ENCODE results near the gene GNPDA1. TPM values are rescaled to one million over a fixed set of nuclear protein-coding genes. Genes with fewer than 3 reads are reported as not detected.
"Not testable (repeated sequence)": the region's sequence is repeated elsewhere in the genome, so short reads cannot be mapped to it uniquely, and the experiment has no call there.

The GNPDA1 gene
- total RNA-seq, 4 donors from 2014 or later = 22.3 to 50.0 (median 47.3) TPM

DNA sequence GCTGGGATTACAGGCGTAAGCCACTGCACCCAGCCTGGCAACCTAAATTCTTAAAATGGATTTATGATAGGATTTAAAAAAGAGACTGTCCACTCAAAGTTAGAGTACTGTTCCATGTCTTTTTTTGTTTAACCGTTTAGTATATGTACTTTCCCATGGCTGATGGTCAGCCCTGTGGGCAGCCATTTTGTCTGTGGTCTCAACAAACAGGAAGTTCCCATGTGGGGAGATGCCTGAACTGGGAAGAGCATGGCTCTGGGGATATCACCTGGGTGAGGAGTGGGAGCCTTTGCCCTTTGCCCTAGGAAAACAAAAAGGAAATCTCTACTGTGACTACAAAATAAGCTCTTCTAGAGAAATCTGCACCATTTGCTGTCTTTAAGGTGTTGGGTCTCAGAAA lies 27.5 kb upstream of the GNPDA1 start:
- TF ChIP-seq POLR2A (IDR thresholded peaks at IDR 0.05) = no peak
- TF ChIP-seq, protein P1, sequence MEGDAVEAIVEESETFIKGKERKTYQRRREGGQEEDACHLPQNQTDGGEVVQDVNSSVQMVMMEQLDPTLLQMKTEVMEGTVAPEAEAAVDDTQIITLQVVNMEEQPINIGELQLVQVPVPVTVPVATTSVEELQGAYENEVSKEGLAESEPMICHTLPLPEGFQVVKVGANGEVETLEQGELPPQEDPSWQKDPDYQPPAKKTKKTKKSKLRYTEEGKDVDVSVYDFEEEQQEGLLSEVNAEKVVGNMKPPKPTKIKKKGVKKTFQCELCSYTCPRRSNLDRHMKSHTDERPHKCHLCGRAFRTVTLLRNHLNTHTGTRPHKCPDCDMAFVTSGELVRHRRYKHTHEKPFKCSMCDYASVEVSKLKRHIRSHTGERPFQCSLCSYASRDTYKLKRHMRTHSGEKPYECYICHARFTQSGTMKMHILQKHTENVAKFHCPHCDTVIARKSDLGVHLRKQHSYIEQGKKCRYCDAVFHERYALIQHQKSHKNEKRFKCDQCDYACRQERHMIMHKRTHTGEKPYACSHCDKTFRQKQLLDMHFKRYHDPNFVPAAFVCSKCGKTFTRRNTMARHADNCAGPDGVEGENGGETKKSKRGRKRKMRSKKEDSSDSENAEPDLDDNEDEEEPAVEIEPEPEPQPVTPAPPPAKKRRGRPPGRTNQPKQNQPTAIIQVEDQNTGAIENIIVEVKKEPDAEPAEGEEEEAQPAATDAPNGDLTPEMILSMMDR (IDR thresholded peaks at IDR 0.05 in 4 of 5, conservative IDR thresholded peaks at IDR 0.05 in 1 of 5) = no peak
- Histone ChIP-seq H3K27me3 (no peaks in the 10 kb centered on the region), H3K4me3 (no peak overlapping the region), H3K36me3 (no peaks in the 10 kb centered on the region), H3K9me3 (no peaks in the 10 kb centered on the region), H3K4me1 (no peaks in the 10 kb centered on the region), H3K27ac (no peak overlapping the region)
- in situ Hi-C loops (cut with MboI; ENCODE audit: low sequenced_read_pairs in 4 of 4) (no loop called here), intact Hi-C loops (cut with DNase I; ENCODE audit: low total_unique reads) (no loop called here)
- no peak for DNase-seq
- no peak for ATAC-seq

DNA sequence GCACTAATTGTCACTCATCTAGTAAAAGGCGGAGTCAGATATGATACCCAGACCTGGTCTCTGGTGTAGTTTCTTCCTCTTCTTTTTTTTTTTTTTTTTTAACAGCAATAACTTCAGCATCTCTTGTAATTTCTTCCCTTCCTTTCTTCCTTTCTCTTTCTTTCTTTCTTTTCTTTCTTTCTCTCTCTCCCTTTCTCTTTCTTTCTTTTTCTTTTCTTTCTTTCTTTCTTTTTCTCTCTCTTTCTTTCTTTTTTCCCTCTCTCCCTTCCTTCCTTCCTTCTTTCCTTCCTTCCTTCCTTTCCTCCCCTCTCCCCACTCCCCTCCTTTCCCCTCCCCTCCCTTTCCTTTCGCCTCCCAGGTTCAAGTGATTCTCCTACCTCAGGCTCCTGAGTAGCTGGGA lies 25.9 kb upstream of the GNPDA1 start:
- no peak overlapping the region for H3K4me3 ChIP-seq
- no peak overlapping the region for H3K27ac ChIP-seq
- ATAC-seq (no peak), DNase-seq (no peak)
- no peaks in the 10 kb centered on the region for H3K9me3 ChIP-seq
- no peaks in the 10 kb centered on the region for H3K27me3 ChIP-seq
- no peaks in the 10 kb centered on the region for H3K4me1 ChIP-seq
- H3K36me3 ChIP-seq = no peaks in the 10 kb centered on the region
- no peak for TF ChIP-seq POLR2A (IDR thresholded peaks at IDR 0.05)
- TF ChIP-seq, protein P1 (IDR thresholded peaks at IDR 0.05 in 4 of 5, conservative IDR thresholded peaks at IDR 0.05 in 1 of 5) = no peak
- in situ Hi-C loops (cut with MboI; ENCODE audit: low sequenced_read_pairs in 4 of 4) (no loop called here), intact Hi-C loops (cut with DNase I; ENCODE audit: low total_unique reads) (no loop called here)

DNA sequence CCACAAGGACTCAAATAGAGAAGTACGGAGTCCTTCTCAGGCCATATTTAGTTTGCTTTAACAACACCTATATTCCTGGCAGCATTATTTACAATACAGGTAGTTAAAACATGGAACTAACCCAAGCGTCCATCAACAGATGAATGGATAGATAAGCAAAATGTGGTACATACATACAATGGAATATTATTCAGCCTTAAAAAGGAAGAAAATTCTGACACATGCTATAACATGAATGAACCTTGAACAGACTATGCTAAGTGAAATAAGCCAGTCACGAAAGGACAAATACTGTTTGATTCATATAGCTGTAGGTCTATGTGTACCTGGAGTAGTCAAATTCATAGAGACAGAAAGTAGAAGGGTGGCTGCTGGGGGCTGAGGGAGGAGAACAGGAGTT lies 24.8 kb upstream of the GNPDA1 start:
- H3K9me3 ChIP-seq; H3K4me1 ChIP-seq; H3K27me3 ChIP-seq; H3K4me3 ChIP-seq; ATAC-seq; H3K27ac ChIP-seq; in situ Hi-C loops (cut with MboI; ENCODE audit: low sequenced_read_pairs in 4 of 4); DNase-seq; H3K36me3 ChIP-seq; intact Hi-C loops (cut with DNase I; ENCODE audit: low total_unique reads): not testable (repeated sequence)

DNA sequence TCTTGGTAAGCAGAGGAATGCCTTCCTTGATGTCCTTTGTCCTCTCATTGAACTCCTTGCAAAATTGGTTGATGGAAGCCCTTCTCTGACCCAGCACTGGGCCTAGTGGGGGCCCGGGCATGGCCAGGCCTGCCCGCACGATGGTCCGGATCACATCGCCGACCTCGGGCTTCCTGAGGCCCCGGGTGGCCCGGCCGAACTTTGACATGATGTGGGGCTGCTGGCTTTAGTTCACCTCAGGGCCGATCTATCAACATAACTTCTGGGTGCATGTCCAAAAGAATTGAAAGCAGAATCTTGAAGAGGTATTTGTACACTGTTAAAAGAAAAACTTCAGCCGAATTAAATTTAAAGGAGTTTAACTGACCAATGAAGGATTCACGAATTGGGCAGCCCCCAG lies 24.1 kb upstream of the GNPDA1 start:
- DNase-seq = no peak
- in situ Hi-C loops (cut with MboI; ENCODE audit: low sequenced_read_pairs in 4 of 4) (no loop called here), intact Hi-C loops (cut with DNase I; ENCODE audit: low total_unique reads) (no loop called here)
- H3K36me3 ChIP-seq = no peaks in the 10 kb centered on the region
- no peak overlapping the region for H3K27ac ChIP-seq
- H3K4me1 ChIP-seq = no peaks in the 10 kb centered on the region
- no peaks in the 10 kb centered on the region for H3K27me3 ChIP-seq
- no peak overlapping the region for H3K4me3 ChIP-seq
- TF ChIP-seq POLR2A (IDR thresholded peaks at IDR 0.05) = no peak
- TF ChIP-seq, protein P1 (IDR thresholded peaks at IDR 0.05 in 4 of 5, conservative IDR thresholded peaks at IDR 0.05 in 1 of 5) = no peak
- H3K9me3 ChIP-seq = no peaks in the 10 kb centered on the region
- no peak for ATAC-seq

DNA sequence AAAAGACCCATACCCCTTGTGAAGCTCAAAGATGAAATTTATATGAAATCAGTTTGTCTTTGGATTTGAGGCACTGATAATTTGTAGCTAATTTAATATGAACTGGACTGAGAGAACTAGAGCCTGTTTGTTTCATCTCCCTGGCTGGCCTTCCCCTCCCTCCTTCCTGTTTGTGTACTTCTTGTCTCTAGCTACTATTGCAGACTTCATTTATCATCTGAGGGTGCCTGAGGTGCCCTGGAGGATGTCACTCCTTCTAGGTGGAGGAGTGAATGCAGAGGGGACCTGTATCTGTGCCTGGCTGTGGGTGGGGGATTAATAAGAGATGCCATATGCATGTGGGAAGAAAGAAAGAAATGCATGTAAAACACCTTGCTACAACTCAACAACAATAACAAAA lies 22.2 kb upstream of the GNPDA1 start:
- H3K4me1 ChIP-seq = no peaks in the 10 kb centered on the region
- H3K4me3 ChIP-seq = no peak overlapping the region
- in situ Hi-C loops (cut with MboI; ENCODE audit: low sequenced_read_pairs in 4 of 4) = no loop called here
- no peaks in the 10 kb centered on the region for H3K36me3 ChIP-seq
- DNase-seq = no peak
- H3K27ac ChIP-seq = no peak overlapping the region
- H3K9me3 ChIP-seq = no peaks in the 10 kb centered on the region
- no peaks in the 10 kb centered on the region for H3K27me3 ChIP-seq
- intact Hi-C loops (cut with DNase I; ENCODE audit: low total_unique reads) = no loop called here
- TF ChIP-seq, protein P1 (IDR thresholded peaks at IDR 0.05 in 4 of 5, conservative IDR thresholded peaks at IDR 0.05 in 1 of 5) = no peak
- TF ChIP-seq POLR2A (IDR thresholded peaks at IDR 0.05) = no peak
- no peak for ATAC-seq

DNA sequence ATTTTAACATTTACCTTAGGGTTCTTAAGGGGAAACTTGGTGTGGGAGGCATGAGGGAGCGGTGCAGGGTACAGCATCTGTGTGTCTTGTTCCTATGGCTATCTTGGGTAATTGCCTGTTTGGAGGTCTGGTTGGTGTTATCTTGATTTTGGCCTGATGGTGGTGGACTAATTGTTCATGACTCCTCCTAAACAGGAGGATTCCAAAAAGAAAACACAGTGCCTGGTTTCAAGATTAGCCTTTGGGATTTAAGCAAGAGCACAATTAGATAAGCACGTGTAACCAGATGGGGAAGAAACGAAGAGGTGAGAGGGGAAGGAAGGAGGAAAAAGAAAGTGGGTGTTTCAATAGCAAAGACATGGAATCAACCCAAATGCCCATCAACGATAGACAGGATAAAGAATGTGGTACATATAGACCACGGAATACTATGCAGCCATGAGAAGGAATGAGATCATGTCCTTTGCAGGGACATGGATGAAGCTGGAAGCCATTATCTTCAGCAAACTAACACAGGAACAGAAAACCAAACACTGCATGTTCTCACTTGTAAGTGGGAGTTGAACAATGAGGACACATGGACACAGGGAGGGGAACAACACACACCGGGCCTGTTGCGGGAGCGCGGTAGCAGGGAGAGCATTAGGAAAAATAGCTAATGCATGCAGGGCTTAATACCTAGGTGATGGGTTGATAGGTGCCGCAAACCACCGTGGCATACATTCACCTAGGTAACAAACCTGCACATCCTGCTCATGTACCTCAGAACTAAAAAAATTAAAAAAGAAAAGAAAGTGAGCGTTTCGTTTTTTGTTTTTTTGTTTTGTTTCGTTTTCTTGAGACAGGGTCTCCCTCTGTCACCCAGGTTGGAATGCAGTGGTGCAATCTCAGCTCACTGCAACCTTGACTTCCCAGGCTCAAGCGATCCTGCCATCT lies 21.1 kb upstream of the GNPDA1 start:
- H3K4me1 ChIP-seq; in situ Hi-C loops (cut with MboI; ENCODE audit: low sequenced_read_pairs in 4 of 4); H3K4me3 ChIP-seq; H3K27ac ChIP-seq; H3K27me3 ChIP-seq; H3K36me3 ChIP-seq; intact Hi-C loops (cut with DNase I; ENCODE audit: low total_unique reads); H3K9me3 ChIP-seq; ATAC-seq; DNase-seq: not testable (repeated sequence)

Measured in gastrocnemius medialis (tissue), 4 donors.